GM23338 (cell line): ENCODE results near the gene CDC42BPA.

Experiments used
- CREB1 ChIP-seq: fragments of 250-450 bp; sonication (Bioruptor Pico); IDR thresholded peaks from 2 replicates; pipeline ENCODE4 v1.5.0; 2020; ENCODE audit warnings: low read depth, mild to moderate bottlenecking, moderate library complexity
- ETS1 ChIP-seq: IDR thresholded peaks from 2 replicates; pipeline ENCODE4 v1.6.1; 2016; ENCODE audit warnings: antibody characterized with exemption
- EZH2 ChIP-seq: fragments of 200-600 bp; sonication (generic); IDR thresholded peaks from one replicate; pipeline ENCODE4 v1.8.0; 2017; ENCODE audit warnings: antibody characterized with exemption, mild to moderate bottlenecking, low read depth; ENCODE audit not compliant: unreplicated experiment
- EZH2phosphoT487 ChIP-seq: fragments of 200-600 bp; sonication (generic); IDR thresholded peaks from one replicate; pipeline ENCODE4 v1.8.1; 2018; ENCODE audit warnings: antibody characterized with exemption; ENCODE audit not compliant: unreplicated experiment
- JUNB ChIP-seq: IDR thresholded peaks from one replicate; pipeline ENCODE4 v1.6.1; 2016; ENCODE audit warnings: antibody characterized with exemption; ENCODE audit not compliant: unreplicated experiment
- NANOG ChIP-seq: IDR thresholded peaks from 2 replicates; pipeline ENCODE4 v1.6.1; 2016; ENCODE audit warnings: antibody characterized with exemption, borderline replicate concordance
- POLR2AphosphoS5 ChIP-seq: IDR thresholded peaks from 2 replicates; pipeline ENCODE4 v1.6.1; 2016; ENCODE audit warnings: antibody characterized with exemption, low read depth
- REST ChIP-seq: IDR thresholded peaks from one replicate; pipeline ENCODE4 v1.6.1; 2018; ENCODE audit warnings: antibody characterized with exemption; ENCODE audit not compliant: unreplicated experiment
- ZNF114 ChIP-seq: fragments of 250-450 bp; sonication (Bioruptor Pico); IDR thresholded peaks from 2 replicates; pipeline ENCODE4 v1.5.0; 2020; ENCODE audit warnings: mild to moderate bottlenecking, moderate library complexity
- ZNF331 ChIP-seq: fragments of 250-450 bp; sonication (Bioruptor Pico); IDR thresholded peaks from 2 replicates; pipeline ENCODE4 v1.5.0; 2020; ENCODE audit warnings: low read depth, mild to moderate bottlenecking, moderate library complexity
- ZNF462 ChIP-seq: fragments of 250-450 bp; sonication (Bioruptor Pico); IDR thresholded peaks from 2 replicates; pipeline ENCODE4 v1.5.0; 2020; ENCODE audit warnings: mild to moderate bottlenecking, moderate library complexity
- TF ChIP-seq, protein P1 (sequence below), 2 experiments: fragments of 200-600 bp in 1 of 2; sonication (generic) in 1 of 2; conservative IDR thresholded peaks; 2 replicates each; pipeline versions ENCODE4 v1.5.1 to v1.6.1; 2016 to 2017; ENCODE audit warnings: antibody characterized with exemption in 2 of 2, low read depth in 2 of 2, mild to moderate bottlenecking in 2 of 2, moderate library complexity in 1 of 2

DNA sequence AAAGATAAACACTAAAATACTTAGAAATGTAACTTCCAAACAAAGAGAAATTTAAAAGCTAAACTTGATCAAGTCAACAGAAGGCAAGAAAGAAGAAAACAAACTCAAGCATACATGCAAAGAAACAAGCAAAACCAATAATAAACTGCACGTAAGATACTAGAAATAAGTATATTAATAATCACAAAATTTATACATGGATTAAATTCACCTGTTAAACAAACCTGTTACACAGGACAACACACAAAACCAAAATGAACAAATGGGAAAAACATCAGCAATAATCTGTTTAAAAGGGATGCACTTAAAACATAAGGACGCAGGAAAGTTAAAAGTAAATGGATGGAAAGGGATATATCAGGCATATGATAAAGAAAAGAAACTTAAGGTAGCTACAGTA lies 165.8 kb downstream of the CDC42BPA start:
- TF ChIP-seq, protein P1, sequence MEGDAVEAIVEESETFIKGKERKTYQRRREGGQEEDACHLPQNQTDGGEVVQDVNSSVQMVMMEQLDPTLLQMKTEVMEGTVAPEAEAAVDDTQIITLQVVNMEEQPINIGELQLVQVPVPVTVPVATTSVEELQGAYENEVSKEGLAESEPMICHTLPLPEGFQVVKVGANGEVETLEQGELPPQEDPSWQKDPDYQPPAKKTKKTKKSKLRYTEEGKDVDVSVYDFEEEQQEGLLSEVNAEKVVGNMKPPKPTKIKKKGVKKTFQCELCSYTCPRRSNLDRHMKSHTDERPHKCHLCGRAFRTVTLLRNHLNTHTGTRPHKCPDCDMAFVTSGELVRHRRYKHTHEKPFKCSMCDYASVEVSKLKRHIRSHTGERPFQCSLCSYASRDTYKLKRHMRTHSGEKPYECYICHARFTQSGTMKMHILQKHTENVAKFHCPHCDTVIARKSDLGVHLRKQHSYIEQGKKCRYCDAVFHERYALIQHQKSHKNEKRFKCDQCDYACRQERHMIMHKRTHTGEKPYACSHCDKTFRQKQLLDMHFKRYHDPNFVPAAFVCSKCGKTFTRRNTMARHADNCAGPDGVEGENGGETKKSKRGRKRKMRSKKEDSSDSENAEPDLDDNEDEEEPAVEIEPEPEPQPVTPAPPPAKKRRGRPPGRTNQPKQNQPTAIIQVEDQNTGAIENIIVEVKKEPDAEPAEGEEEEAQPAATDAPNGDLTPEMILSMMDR (conservative IDR thresholded peaks at IDR 0.05; ENCODE audit: low read depth in 2 of 2), result no peak
- TF ChIP-seq ZNF331 (CRISPR knock-in tag) (no peak), CREB1 (CRISPR knock-in tag) (no peak), POLR2AphosphoS5 (no peak), JUNB (no peak), EZH2 (no peak), REST (no peak), EZH2phosphoT487 (no peak), ETS1 (no peak), ZNF114 (CRISPR knock-in tag) (no peak), NANOG (no peak), ZNF462 (CRISPR knock-in tag) (no peak)
